ENCODE data around the gene PPP6R3.
"Not testable (repeated sequence)": the region's sequence is repeated elsewhere in the genome, so short reads cannot be mapped to it uniquely, and the experiment has no call there.

GRCh38 chr11:68434159-68434558, 26.4 kb upstream of the PPP6R3 start:
- TF ChIP-seq CTCF (optimal IDR thresholded peaks at IDR 0.05 in 1 of 3, IDR thresholded peaks at IDR 0.05 in 1 of 3, conservative IDR thresholded peaks at IDR 0.05 in 1 of 3; ENCODE audit: extremely low read depth in 1 of 3, insufficient read depth in 2 of 3, low read length in 3 of 3); EZH2 (IDR thresholded peaks at IDR 0.05; ENCODE audit: low read length): not testable (repeated sequence)
